SK-N-SH (cell line): ENCODE data around the gene NLRC5. TPM values are rescaled to one million over a fixed set of nuclear protein-coding genes. Genes with fewer than 3 reads are reported as not detected.

ENCODE experiments used
- CTCF ChIA-PET: fragments of 300-600, 350-600 bp; formaldehyde crosslinking; extraction: SDS; loops from one replicate; lab custom pipeline; 2021; lab: Yijun Ruan, JAX
- POLR2A ChIA-PET: fragments of 350-600 bp; sonication (Branson Sonifier 250); formaldehyde crosslinking; extraction: SDS; loops from one replicate; lab custom pipeline; 2020; ENCODE audit warnings: antibody characterized with exemption, inconsistent platforms; lab: Yijun Ruan, JAX
- DNase-seq: peaks from one replicate; pipeline ENCODE4 v3.0.0; 2012
- H2AFZ ChIP-seq: fragments of 200-600 bp; sonication (generic); 2 replicates; pipeline ENCODE4 v1.8.1; 2016; ENCODE audit warnings: antibody characterized with exemption, mild to moderate bottlenecking, low read depth
- H3F3A ChIP-seq: fragments of 200-600 bp; sonication (generic); replicated peaks from 2 replicates; pipeline ENCODE3; 2016; ENCODE audit warnings: antibody characterized with exemption, mild to moderate bottlenecking; ENCODE audit not compliant: insufficient read depth
- H3K27ac ChIP-seq, 2 experiments: fragments of 200-500 bp in 1 of 2; fragments of 200-600 bp in 1 of 2; sonication (Bioruptor generic) in 1 of 2; sonication (generic), shearing (Covaris generic) in 1 of 2; 2 replicates each; pipeline versions ENCODE4 v1.5.1 to v1.6.1; 2014 to 2016; ENCODE audit warnings: low read depth in 2 of 2, inconsistent platforms in 1 of 2, low read length in 1 of 2, mild to moderate bottlenecking in 1 of 2, mixed read lengths in 1 of 2
- H3K27me3 ChIP-seq: fragments of 200-600 bp; sonication (generic), shearing (Covaris generic); 2 replicates; pipeline ENCODE4 v1.6.1; 2016; ENCODE audit warnings: mixed run types; ENCODE audit not compliant: insufficient read depth
- H3K36me3 ChIP-seq, 2 experiments: fragments of 200-500 bp in 1 of 2; fragments of 200-600 bp in 1 of 2; sonication (Bioruptor generic) in 1 of 2; sonication (generic) in 1 of 2; replicated peaks in 1 of 2; 2 replicates each; pipeline versions ENCODE3 to v1.5.1; 2014 to 2016; ENCODE audit warnings: low read length in 1 of 2, mild to moderate bottlenecking in 1 of 2; ENCODE audit not compliant: insufficient read depth in 2 of 2, control insufficient read depth in 1 of 2
- H3K4me1 ChIP-seq, 2 experiments: fragments of 200-500 bp in 1 of 2; fragments of 200-600 bp in 1 of 2; sonication (Bioruptor generic) in 1 of 2; sonication (generic), shearing (Covaris generic) in 1 of 2; 2 replicates each; pipeline versions ENCODE4 v1.5.1 to v1.6.1; 2014 to 2016; ENCODE audit warnings: low read depth in 1 of 2, low read length in 1 of 2, mixed run types in 1 of 2; ENCODE audit not compliant: insufficient read depth in 2 of 2, control insufficient read depth in 1 of 2
- H3K4me2 ChIP-seq: fragments of 200-600 bp; sonication (generic), shearing (Covaris generic); 2 replicates; pipeline ENCODE4 v1.6.1; 2017; ENCODE audit warnings: mixed run types
- H3K4me3 ChIP-seq, 2 experiments: fragments of 200-500 bp in 1 of 2; fragments of 200-600 bp in 1 of 2; sonication (Bioruptor generic) in 1 of 2; sonication (generic), shearing (Covaris generic) in 1 of 2; 2 replicates each; pipeline versions ENCODE4 v1.5.1 to v1.8.1; 2014 to 2016; ENCODE audit warnings: low read depth in 2 of 2, inconsistent platforms in 1 of 2, low read length in 1 of 2, mild to moderate bottlenecking in 1 of 2, mixed read lengths in 1 of 2, moderate library complexity in 1 of 2
- H3K79me2 ChIP-seq: fragments of 200-600 bp; sonication (generic); 2 replicates; pipeline ENCODE4 v1.8.1; 2017; ENCODE audit warnings: mild to moderate bottlenecking; ENCODE audit not compliant: insufficient read depth
- H3K9ac ChIP-seq: fragments of 200-600 bp; sonication (generic); 2 replicates; pipeline ENCODE4 v1.6.1; 2017; ENCODE audit warnings: mixed run types
- H3K9me2 ChIP-seq: fragments of 200-600 bp; sonication (generic); 2 replicates; pipeline ENCODE4 v1.6.1; 2017; ENCODE audit warnings: mixed run types
- H3K9me3 ChIP-seq: fragments of 200-600 bp; sonication (generic); 2 replicates; pipeline ENCODE4 v1.6.1; 2017; ENCODE audit warnings: mixed run types, mild to moderate bottlenecking, moderate library complexity
- H4K20me1 ChIP-seq: fragments of 200-600 bp; sonication (generic); 2 replicates; pipeline ENCODE4 v1.6.1; 2017; ENCODE audit warnings: mild to moderate bottlenecking, mixed run types; ENCODE audit not compliant: insufficient read depth
- CHD2 ChIP-seq: fragments of 150-350 bp; IDR thresholded peaks from 2 replicates; pipeline ENCODE4 v1.6.1; 2018; ENCODE audit warnings: low read length; ENCODE audit not compliant: partially characterized antibody
- ELF1 ChIP-seq: IDR thresholded peaks from 2 replicates; pipeline ENCODE4 v1.4.0; 2012
- EZH2phosphoT487 ChIP-seq: fragments of 200-600 bp; sonication (generic); IDR thresholded peaks from 2 replicates; pipeline ENCODE4 v1.6.1; 2017; ENCODE audit warnings: low read depth, mixed run types, mild to moderate bottlenecking, antibody characterized with exemption, moderate library complexity, borderline replicate concordance
- FOXJ3 ChIP-seq: sonication (generic); formaldehyde crosslinking; IDR thresholded peaks from 2 replicates; pipeline ENCODE4 v1.5.1; 2020; ENCODE audit warnings: mild to moderate bottlenecking, missing genetic modification reagents
- FOXM1 ChIP-seq: IDR thresholded peaks from 2 replicates; pipeline ENCODE4 v1.4.0; 2012; ENCODE audit warnings: low read depth, mild to moderate bottlenecking
- GABPA ChIP-seq: IDR thresholded peaks from 2 replicates; pipeline ENCODE4 v1.4.0; 2012; ENCODE audit warnings: low read depth, mild to moderate bottlenecking
- GATA2 ChIP-seq: sonication (generic); formaldehyde crosslinking; IDR thresholded peaks from 2 replicates; pipeline ENCODE4 v1.5.0; 2020; ENCODE audit warnings: mild to moderate bottlenecking, missing genetic modification reagents
- IRF3 ChIP-seq: fragments of 150-350 bp; IDR thresholded peaks from 2 replicates; pipeline ENCODE4 v1.6.1; 2016; ENCODE audit warnings: mild to moderate bottlenecking, low read depth, low read length
- JUND ChIP-seq: IDR thresholded peaks from 2 replicates; pipeline ENCODE4 v1.4.0; 2012
- MAX ChIP-seq: IDR thresholded peaks from 2 replicates; pipeline ENCODE4 v1.4.0; 2012; ENCODE audit warnings: low read depth
- MEF2A ChIP-seq: IDR thresholded peaks from 2 replicates; pipeline ENCODE4 v1.4.0; 2012; ENCODE audit warnings: low read depth, borderline replicate concordance
- MXI1 ChIP-seq: IDR thresholded peaks from 2 replicates; pipeline ENCODE4 v1.6.1; 2012; ENCODE audit warnings: mild to moderate bottlenecking, low read depth, low read length, improper control_type of control experiment
- NRF1 ChIP-seq: IDR thresholded peaks from 2 replicates; pipeline ENCODE4 v1.6.1; 2012; ENCODE audit warnings: low read depth, mild to moderate bottlenecking, low read length
- PBX3 ChIP-seq: IDR thresholded peaks from 2 replicates; pipeline ENCODE4; 2012
- RAD21 ChIP-seq: IDR thresholded peaks from 2 replicates; pipeline ENCODE4 v1.6.1; 2012; ENCODE audit warnings: mild to moderate bottlenecking, low read length
- RCOR1 ChIP-seq: fragments of 150-350 bp; IDR thresholded peaks from 2 replicates; pipeline ENCODE4 v1.6.1; 2017; ENCODE audit warnings: antibody characterized with exemption, low read length
- RFX5 ChIP-seq: IDR thresholded peaks from 2 replicates; pipeline ENCODE4 v1.6.1; 2012; ENCODE audit warnings: mild to moderate bottlenecking, improper control_type of control experiment, low read length
- RXRA ChIP-seq: IDR thresholded peaks from 2 replicates; pipeline ENCODE4 v1.4.0; 2012; ENCODE audit warnings: low read depth, mild to moderate bottlenecking, borderline replicate concordance
- SIN3A ChIP-seq: IDR thresholded peaks from 2 replicates; pipeline ENCODE4 v1.6.1; 2012; ENCODE audit warnings: low read depth, mild to moderate bottlenecking, low read length, moderate library complexity, borderline replicate concordance
- SMC3 ChIP-seq: IDR thresholded peaks from 2 replicates; pipeline ENCODE4 v1.6.1; 2012; ENCODE audit warnings: low read depth, low read length, improper control_type of control experiment
- TAF1 ChIP-seq: IDR thresholded peaks from 2 replicates; pipeline ENCODE4 v1.6.1; 2012; ENCODE audit warnings: low read depth, mild to moderate bottlenecking, low read length, moderate library complexity, borderline replicate concordance
- TEAD4 ChIP-seq: IDR thresholded peaks from 2 replicates; pipeline ENCODE4 v1.4.0; 2012; ENCODE audit warnings: mild to moderate bottlenecking, borderline replicate concordance; ENCODE audit not compliant: insufficient read depth
- USF1 ChIP-seq: IDR thresholded peaks from 2 replicates; pipeline ENCODE4 v1.4.0; 2012; ENCODE audit warnings: low read depth, borderline replicate concordance
- USF2 ChIP-seq: fragments of 150-350 bp; IDR thresholded peaks from 2 replicates; pipeline ENCODE4 v1.6.1; 2017; ENCODE audit warnings: antibody characterized with exemption, low read length, low read depth, borderline replicate concordance
- WGBS: methylation state at CpG from one replicate; pipeline ENCODE4 v1.1.6; 2017; ENCODE audit warnings: low lambda C conversion rate; 5-methylcytosine and 5-hydroxymethylcytosine counted together
- polyA plus RNA-seq, 3 experiments: library from polyadenylated mRNA; depleted of rRNA; stranded (reverse); fragments of >200 nt; gene quantifications; 2 replicates each; pipeline ENCODE4 v1.2.3, GENCODE V29; 2012

The NLRC5 gene
- polyA plus RNA-seq, 1 of the 3 experiments (the other 2 are of a cell fraction): 6.5 TPM

- TF ChIP-seq RFX5 (no peak), JUND (no peak), USF2 (no peak), GABPA (no peak), GATA2 (CRISPR knock-in tag) (no peak), FOXJ3 (no peak), IRF3 (no peak), MAX (no peak), SIN3A (no peak), RAD21 (no peak), RXRA (no peak)
- H3K4me1 ChIP-seq: no peaks in the 10 kb centered on the region; a peak in 1 of 4 replicates
- H4K20me1 ChIP-seq: no peaks in the 10 kb centered on the region
- H3K27ac ChIP-seq: no peak overlapping the region
- H2AFZ ChIP-seq: no peak overlapping the region
- no peak overlapping the region for H3K9ac ChIP-seq
- 89% methylated on average over 2 of the region's 2 CpGs for WGBS
- no peaks in the 10 kb centered on the region for H3K9me3 ChIP-seq
- H3K4me2 ChIP-seq: no peak overlapping the region
- ChIA-PET CTCF (interaction anchor here (0.9 to 1.2 kb wide), 2 partner anchors 152 to 234 kb away, joined by 3 read pairs; no protein-coding TSS in a partner anchor), POLR2A (no interaction called here)
- no peak overlapping the region for H3K4me3 ChIP-seq
- no peaks in the 10 kb centered on the region for H3K36me3 ChIP-seq
- H3F3A ChIP-seq: no peaks in the 10 kb centered on the region
- DNase-seq: no peak
- no peaks in the 10 kb centered on the region for H3K27me3 ChIP-seq
- no peaks in the 10 kb centered on the region for H3K79me2 ChIP-seq
- H3K9me2 ChIP-seq: no peaks in the 10 kb centered on the region
These were observed 37.7 kb downstream of the NLRC5 start for GRCh38 chr16:57027067-57027466.

- H3K4me1 ChIP-seq: no peaks in the 10 kb centered on the region; a peak in 1 of 4 replicates
- 72% methylated on average over 4 of the region's 4 CpGs for WGBS
- H3K79me2 ChIP-seq: no peaks in the 10 kb centered on the region
- no peak overlapping the region for H3K4me3 ChIP-seq
- CTCF ChIA-PET: interaction anchor here (0.9 kb wide), 1 partner anchor 153 kb away, joined by 3 read pairs; no protein-coding TSS in a partner anchor
- no peaks in the 10 kb centered on the region for H3K36me3 ChIP-seq
- no peaks in the 10 kb centered on the region for H3K9me2 ChIP-seq
- no peak overlapping the region for H3K27ac ChIP-seq
- H4K20me1 ChIP-seq: no peaks in the 10 kb centered on the region
- no peak overlapping the region for H2AFZ ChIP-seq
- POLR2A ChIA-PET: interaction anchor here (0.6 kb wide), 1 partner anchor 25 kb away, joined by 3 read pairs; no protein-coding TSS in a partner anchor
- H3K4me2 ChIP-seq: no peak overlapping the region
- no peaks in the 10 kb centered on the region for H3F3A ChIP-seq
- no peak overlapping the region for H3K9ac ChIP-seq
- H3K9me3 ChIP-seq: no peaks in the 10 kb centered on the region
- no peak for DNase-seq
- no peaks in the 10 kb centered on the region for H3K27me3 ChIP-seq
- TF ChIP-seq RCOR1 (no peak), CHD2 (no peak), EZH2phosphoT487 (no peak), MXI1 (no peak), FOXJ3 (no peak), PBX3 (no peak), TAF1 (no peak), IRF3 (no peak), JUND (no peak), MEF2A (no peak), FOXM1 (no peak), NRF1 (no peak), USF1 (no peak), SMC3 (no peak), TEAD4 (no peak), ELF1 (no peak), GABPA (no peak)
These were observed 38.7 kb downstream of the NLRC5 start for GRCh38 chr16:57028086-57028485.
